ENCODE results near the gene DAPK1. TPM values are rescaled to one million over a fixed set of nuclear protein-coding genes. Genes with fewer than 3 reads are reported as not detected.

The DAPK1 gene
- total RNA-seq, 1 donor from 2014 or later: 3.6 TPM

DNA sequence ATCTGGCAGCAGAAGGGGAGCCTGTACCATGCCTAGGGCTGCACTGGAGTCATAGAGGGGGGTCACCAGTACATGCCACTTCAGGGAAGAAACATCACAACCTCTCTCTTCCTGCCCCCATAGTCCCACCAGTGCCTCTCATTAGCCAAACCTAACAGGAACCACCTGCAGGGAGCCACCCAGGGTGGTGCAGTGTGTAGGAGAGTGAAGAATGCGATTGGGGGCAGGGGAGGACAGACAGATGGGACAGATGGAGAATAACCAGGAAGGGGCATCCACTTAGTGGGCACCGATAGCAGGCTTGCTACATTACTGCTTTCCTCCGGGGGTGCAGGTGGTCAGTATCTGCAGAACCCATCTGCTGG is 19.2 kb downstream of the DAPK1 start:
- Mint-ChIP-seq H3K27ac (no peak overlapping the region), H3K36me3 (ENCODE audit: low read depth) (no peaks in the 10 kb centered on the region), H3K9me3 (no peaks in the 10 kb centered on the region), H3K4me3 (no peak overlapping the region), H3K27me3 (peaks cover 5% of the 10 kb centered on the region), H3K4me1 (no peaks in the 10 kb centered on the region)
- DNase-seq: no peak
- intact Hi-C loops (cut with micrococcal nuclease): no loop called here

DNA sequence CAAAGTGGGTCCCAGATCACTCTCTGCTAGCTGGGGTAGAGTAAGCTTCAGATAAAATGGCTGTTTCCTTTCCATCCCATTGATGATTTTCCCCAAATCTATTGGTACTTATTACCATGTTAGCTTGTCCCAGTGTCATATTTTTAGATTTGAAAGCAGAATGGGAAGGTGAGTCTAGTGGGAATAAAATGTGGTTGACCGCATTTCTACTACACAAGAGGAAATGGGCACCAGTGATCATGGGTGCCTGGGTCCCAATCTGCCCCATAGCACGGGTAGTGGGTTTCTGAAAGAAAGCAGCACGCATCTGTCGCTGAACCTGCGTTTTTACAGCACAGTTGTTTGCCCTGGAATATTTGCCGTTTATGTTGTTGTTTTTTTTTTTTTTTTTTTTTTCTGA is 20.1 kb downstream of the DAPK1 start:
- Mint-ChIP-seq H3K27ac (no peak overlapping the region), H3K36me3 (ENCODE audit: low read depth) (no peaks in the 10 kb centered on the region), H3K4me3 (no peak overlapping the region), H3K9me3 (no peaks in the 10 kb centered on the region), H3K4me1 (no peaks in the 10 kb centered on the region), H3K27me3 (peaks cover 5% of the 10 kb centered on the region)
- intact Hi-C loops (cut with micrococcal nuclease): no loop called here
- no peak for DNase-seq

DNA sequence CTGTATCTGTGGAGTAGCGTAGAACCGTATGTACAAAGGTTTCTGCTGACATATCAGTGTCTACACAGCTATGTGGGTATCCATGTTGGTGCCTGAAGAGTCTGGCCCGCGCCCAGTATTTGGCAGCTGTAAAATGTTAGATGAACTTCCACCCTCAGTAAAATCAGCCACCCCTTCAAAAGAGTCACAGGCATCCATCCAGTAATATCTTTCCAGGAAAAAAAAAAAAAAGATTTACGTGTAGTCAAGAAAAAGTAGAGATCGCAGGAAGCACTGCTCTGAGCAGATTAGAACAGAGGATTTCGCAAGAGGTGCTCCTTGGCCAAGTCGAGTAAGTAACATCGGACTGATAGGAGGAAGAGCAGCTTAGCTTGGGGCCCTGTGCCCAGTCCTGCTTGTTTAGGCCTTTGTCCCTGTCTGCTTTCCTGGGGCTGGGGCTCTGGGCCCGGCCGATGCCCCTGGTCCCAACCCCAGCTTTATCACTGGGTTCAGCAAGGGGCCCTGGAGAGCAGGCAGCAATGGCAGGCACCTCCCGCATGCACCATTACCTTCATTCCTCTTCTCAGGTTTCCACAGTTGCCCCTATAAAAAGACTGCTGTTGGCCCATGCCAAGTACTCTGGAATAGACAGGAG is 21.2 kb downstream of the DAPK1 start:
- intact Hi-C loops (cut with micrococcal nuclease): no loop called here
- H3K4me3 Mint-ChIP-seq: no peak overlapping the region
- H3K27me3 Mint-ChIP-seq: peaks cover 7% of the 10 kb centered on the region
- no peak overlapping the region for H3K27ac Mint-ChIP-seq
- H3K4me1 Mint-ChIP-seq: no peaks in the 10 kb centered on the region
- DNase-seq: no peak
- H3K36me3 Mint-ChIP-seq (ENCODE audit: low read depth): no peaks in the 10 kb centered on the region
- no peaks in the 10 kb centered on the region for H3K9me3 Mint-ChIP-seq

DNA sequence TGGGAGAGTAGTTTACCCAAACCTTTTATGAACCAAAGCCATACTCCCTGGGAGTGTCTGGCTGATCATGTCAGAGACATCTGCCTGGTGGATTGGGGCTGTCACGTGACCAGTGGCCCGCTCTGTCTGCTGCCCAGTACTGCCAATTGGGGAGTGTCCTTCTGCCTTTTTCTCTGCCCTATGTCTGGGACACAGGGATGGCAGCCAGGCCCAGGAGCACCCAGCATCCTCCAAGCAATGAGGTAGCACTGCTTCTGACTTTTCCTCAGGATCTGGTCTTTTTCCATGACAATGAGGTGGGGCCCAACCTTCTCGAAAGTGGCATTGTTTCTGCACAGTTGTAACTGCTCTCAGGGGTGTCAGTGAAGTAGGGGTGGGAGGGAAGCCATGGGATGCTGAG is 21.8 kb downstream of the DAPK1 start:
- H3K4me1 Mint-ChIP-seq: no peaks in the 10 kb centered on the region
- H3K4me3 Mint-ChIP-seq: no peak overlapping the region
- intact Hi-C loops (cut with micrococcal nuclease): no loop called here
- no peak overlapping the region for H3K27ac Mint-ChIP-seq
- no peak for DNase-seq
- H3K27me3 Mint-ChIP-seq: peaks cover 6% of the 10 kb centered on the region
- H3K9me3 Mint-ChIP-seq: no peaks in the 10 kb centered on the region
- no peaks in the 10 kb centered on the region for H3K36me3 Mint-ChIP-seq (ENCODE audit: low read depth)

DNA sequence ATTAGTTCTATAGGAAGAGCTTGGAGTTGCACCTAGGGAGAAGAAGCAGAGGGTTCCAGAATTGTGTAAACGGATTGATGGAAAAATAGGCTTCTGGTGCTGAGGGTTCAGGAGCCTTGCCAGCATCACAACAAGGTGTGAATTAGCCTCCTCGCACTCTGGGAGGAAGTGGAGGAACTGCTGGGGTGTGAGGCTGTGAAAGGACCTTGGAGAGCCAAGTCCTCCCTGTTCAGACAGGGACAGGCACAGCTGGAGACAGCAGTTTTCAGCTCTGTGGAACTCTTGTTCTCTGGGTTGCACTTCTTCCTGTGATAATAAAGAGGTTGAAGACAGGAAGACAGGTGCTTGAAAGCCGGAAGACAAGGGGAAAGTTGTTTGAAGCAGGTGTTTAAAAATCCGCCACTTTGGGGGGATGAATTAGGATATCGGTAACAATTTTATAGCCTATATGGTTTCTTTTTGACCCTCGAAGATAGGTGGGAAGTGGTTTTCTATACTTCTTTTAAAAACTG is 22.6 kb downstream of the DAPK1 start:
- intact Hi-C loops (cut with micrococcal nuclease): no loop called here
- no peak for DNase-seq
- Mint-ChIP-seq H3K4me3 (no peak overlapping the region), H3K27me3 (peaks cover 5% of the 10 kb centered on the region), H3K27ac (no peak overlapping the region), H3K9me3 (no peaks in the 10 kb centered on the region), H3K36me3 (ENCODE audit: low read depth) (no peaks in the 10 kb centered on the region), H3K4me1 (no peaks in the 10 kb centered on the region)

DNA sequence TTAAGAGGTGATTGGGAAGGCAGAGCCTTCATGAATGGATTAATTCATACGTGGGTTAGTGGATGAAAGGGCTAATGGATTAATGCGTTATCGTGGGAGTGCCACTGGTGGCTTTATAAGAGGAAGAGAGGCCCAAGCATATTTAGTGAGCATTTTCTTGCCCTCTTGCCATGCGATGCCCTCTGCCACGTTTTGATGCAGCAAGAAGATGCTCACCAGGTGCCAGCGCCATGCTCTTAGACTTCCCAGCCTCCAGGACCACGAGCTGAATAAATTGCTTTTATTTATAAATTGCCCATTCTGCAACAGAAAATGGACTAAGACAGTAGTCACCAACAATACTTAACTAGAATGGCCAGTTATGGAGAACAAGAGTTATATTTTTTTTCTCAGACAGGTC is 24.2 kb downstream of the DAPK1 start:
- H3K4me3 Mint-ChIP-seq: no peak overlapping the region
- no peak for DNase-seq
- intact Hi-C loops (cut with micrococcal nuclease): no loop called here
- H3K36me3 Mint-ChIP-seq (ENCODE audit: low read depth): no peaks in the 10 kb centered on the region
- H3K27ac Mint-ChIP-seq: no peak overlapping the region
- no peaks in the 10 kb centered on the region for H3K9me3 Mint-ChIP-seq
- peaks cover 5% of the 10 kb centered on the region for H3K27me3 Mint-ChIP-seq
- no peaks in the 10 kb centered on the region for H3K4me1 Mint-ChIP-seq

DNA sequence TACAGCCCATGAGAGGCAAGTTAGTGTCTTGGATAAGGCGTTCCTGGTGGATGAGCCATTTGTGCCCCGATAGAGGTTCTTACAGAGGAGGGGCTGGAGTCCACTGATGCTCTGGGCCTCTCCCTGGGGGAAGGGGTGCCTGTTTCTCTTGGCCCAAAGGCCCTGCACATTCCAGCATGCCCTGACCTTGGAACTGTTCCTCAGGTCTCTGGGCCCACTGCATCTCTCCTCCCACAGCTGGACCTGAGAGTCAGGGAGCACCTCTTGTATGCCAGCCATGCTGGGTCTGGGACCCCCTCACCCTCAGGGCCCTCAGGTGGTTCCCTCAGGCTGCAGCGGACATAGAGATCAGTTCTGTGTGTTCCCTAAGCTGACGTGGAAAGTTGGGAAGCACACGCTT is 26.4 kb downstream of the DAPK1 start:
- intact Hi-C loops (cut with micrococcal nuclease): no loop called here
- no peak for DNase-seq
- Mint-ChIP-seq H3K4me1 (no peaks in the 10 kb centered on the region), H3K4me3 (no peak overlapping the region), H3K9me3 (no peaks in the 10 kb centered on the region), H3K36me3 (ENCODE audit: low read depth) (no peaks in the 10 kb centered on the region), H3K27me3 (peaks cover 5% of the 10 kb centered on the region), H3K27ac (no peak overlapping the region)

DNA sequence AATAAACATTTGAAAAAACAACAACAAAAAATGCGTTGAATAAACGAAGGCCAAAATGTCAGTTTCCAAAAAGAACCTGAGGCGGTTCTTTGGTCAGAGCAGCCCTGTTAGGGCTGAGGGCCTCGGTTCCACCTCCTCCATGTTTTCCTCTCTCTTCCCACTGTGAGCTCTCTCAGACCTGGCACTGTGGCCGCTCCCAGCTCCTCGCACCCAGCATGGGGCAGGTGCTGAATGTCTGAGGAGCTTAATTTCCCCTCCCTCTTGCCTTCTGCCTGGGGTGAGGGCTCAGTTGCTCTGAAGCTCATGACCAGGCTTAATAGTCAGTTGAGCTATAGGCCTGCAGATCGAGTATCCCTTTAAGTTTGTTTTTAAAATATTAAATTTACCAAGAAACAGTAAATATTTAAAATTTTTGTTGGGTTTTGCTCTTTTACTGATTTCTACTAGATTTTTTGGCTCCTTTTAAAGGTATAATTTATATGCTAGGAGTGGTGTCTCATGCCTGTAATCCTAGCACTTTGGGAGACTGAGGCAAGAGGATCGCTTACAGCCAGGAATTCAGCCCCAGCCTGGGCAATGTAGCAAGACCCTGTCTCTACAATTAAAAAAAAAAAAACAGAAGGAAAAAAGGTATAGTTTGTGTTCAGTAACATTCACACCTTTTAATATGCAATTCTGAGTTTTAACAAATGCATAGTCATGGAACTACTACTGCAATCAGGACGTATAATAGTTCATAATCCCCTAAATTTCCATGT is 28.1 kb downstream of the DAPK1 start:
- H3K36me3 Mint-ChIP-seq (ENCODE audit: low read depth): no peaks in the 10 kb centered on the region
- no peak overlapping the region for H3K4me3 Mint-ChIP-seq
- no peak for DNase-seq
- intact Hi-C loops (cut with micrococcal nuclease): no loop called here
- no peak overlapping the region for H3K27ac Mint-ChIP-seq
- peaks cover 5% of the 10 kb centered on the region for H3K27me3 Mint-ChIP-seq
- no peaks in the 10 kb centered on the region for H3K4me1 Mint-ChIP-seq
- H3K9me3 Mint-ChIP-seq: no peaks in the 10 kb centered on the region

DNA sequence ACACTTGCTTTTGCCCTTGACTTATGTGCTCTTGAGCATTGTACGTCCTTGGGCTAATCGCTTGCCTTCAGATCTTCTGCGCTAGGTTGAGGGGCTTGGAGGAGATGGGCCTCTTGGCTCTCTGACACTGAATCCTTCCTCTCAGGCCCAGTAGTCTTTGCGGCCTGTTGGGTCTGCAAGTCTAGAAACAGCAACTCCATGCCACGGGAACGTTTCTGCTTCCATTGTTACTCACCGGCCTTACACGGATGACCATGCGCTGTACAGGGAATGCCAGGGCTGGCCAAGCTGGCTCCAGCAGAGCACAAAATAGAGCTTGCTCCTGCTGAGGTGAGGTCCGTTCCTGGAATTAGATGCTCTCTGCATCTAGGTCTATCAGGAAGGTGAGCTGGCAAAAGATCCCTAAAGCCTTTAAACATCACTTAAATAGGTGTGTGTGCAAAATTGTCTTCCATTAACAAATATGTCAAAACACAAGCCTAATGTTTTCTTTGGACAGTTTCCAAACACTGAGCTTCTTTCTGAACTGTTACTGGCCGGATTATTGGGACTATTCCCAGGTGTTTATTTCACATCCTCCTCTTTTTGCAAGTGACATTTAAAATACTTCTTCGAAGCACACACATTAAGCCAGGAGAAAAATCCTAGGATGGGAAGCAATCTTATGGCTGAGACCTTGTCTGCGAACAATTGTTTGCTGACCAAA is 29.7 kb downstream of the DAPK1 start:
- no peak for DNase-seq
- H3K36me3 Mint-ChIP-seq (ENCODE audit: low read depth): no peaks in the 10 kb centered on the region
- peaks cover 2% of the 10 kb centered on the region for H3K27me3 Mint-ChIP-seq
- no peak overlapping the region for H3K4me3 Mint-ChIP-seq
- H3K9me3 Mint-ChIP-seq: no peaks in the 10 kb centered on the region
- intact Hi-C loops (cut with micrococcal nuclease): no loop called here
- H3K27ac Mint-ChIP-seq: no peak overlapping the region
- H3K4me1 Mint-ChIP-seq: no peaks in the 10 kb centered on the region

DNA sequence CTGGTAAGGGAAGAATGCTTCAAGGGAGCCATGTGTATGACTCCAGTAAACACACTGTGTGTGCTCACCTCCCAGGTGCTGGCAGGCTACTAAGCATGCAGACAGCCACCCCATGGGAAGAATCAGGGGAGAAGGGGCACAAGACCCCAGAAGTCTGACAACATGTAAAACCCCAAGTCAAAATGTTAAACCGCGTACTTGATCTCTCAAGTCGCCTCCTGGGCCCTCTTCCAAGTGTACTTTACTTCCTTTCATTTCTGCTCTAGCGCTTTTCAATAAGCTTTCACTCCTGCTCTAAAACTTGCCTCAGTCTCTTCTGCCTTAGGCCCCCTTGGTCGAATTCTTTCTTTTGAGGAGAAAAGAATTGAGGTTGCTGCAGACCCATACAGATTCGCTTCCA is 31.3 kb downstream of the DAPK1 start:
- H3K4me1 Mint-ChIP-seq: no peaks in the 10 kb centered on the region

DNA sequence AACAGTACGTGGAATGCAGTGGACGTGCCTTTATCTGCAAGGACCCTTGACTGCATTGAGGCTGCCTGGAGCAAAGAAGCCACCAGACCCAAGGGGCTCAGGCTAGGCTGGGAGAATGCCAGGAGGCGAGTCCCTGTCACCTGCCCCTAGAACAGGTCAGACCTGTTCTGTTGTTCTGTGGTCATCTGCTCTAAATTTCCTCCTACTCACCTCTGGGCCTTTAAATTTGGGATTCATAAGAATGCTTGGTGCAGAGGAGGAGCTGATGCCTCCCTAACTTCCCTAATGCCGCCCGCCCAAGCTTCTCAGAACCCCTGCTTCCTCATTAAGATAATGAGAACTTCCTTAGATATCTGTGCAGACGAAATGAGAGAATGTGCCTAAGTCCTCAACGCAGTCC is 32.0 kb downstream of the DAPK1 start:
- H3K4me1 Mint-ChIP-seq: no peaks in the 10 kb centered on the region
- intact Hi-C loops (cut with micrococcal nuclease): no loop called here

More for the DNA sequence above, 31.3 kb downstream of the DAPK1 start:
- DNase-seq: no peak
- H3K27me3 Mint-ChIP-seq: no peaks in the 10 kb centered on the region
- intact Hi-C loops (cut with micrococcal nuclease): no loop called here
- H3K9me3 Mint-ChIP-seq: no peaks in the 10 kb centered on the region
- no peak overlapping the region for H3K4me3 Mint-ChIP-seq
- no peak overlapping the region for H3K27ac Mint-ChIP-seq
- no peaks in the 10 kb centered on the region for H3K36me3 Mint-ChIP-seq (ENCODE audit: low read depth)

DNA sequence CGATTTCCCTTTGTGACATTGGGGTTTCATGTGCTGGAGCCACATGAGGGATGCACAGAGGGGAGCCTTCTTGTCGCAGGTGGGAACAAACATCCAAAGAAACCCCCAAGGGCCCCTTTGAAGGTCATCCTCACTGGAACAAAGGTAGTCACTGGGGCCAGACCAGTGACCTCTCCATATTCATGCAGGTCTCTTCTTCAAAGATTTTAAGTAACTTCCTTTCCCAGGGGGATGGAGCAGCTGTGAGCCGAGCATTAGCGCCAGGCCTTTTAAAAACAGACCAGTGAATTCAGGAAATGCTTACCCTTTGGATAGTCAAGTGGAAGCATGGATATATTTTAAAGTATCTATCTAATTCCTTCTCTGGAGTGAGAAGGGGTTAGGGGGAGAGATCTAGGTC is 33.0 kb downstream of the DAPK1 start:
- H3K27ac Mint-ChIP-seq: no peak overlapping the region
- no peaks in the 10 kb centered on the region for H3K27me3 Mint-ChIP-seq
- intact Hi-C loops (cut with micrococcal nuclease): no loop called here

More for the DNA sequence above, 32.0 kb downstream of the DAPK1 start:
- Mint-ChIP-seq H3K27me3 (no peaks in the 10 kb centered on the region), H3K36me3 (ENCODE audit: low read depth) (no peaks in the 10 kb centered on the region), H3K9me3 (no peaks in the 10 kb centered on the region), H3K4me3 (no peak overlapping the region), H3K27ac (no peak overlapping the region)
- DNase-seq: no peak

DNA sequence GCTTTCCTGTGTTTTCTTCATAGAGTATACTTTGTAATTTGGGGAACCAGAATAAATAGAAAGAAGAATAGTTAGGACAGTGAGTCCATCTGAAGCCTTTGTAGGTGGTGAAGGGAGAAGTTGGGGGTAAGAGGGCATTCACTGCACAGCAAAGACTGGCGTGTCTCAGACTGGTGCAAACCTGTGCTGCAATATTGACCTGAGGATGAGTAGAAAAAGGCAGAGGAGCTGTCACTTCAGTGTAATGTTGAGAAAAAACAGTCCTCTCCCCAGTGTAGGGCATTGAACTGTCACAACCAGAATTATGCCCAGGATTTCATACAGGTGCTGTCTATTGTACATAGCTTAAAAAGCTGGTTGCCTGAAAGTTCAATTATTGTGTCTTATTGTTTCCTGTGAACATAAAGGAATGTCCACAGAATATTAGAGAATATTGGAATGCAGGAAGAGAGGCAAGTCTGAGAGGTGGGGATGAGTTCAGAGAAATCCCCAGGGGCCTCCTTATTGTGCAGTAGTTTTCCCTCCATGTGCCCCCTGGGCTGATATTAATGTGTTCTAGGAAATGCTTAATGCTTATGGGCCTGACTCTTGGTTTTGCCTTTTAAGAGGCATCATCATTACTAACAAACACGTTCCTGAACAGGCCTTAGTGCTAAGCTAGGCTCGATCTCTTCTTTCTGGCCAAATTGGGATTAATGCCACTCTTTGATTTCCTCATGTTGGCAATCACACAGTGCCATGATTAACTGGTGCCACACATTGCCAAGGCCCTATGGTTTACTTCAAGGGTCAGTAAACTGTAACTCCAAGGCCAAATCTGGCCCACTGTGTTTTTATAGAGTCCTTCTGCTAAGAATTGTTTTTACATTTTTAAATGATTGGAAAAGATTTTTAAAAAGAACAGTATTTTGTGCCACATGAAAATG is 34.0 kb downstream of the DAPK1 start:
- intact Hi-C loops (cut with micrococcal nuclease): no loop called here

More for the DNA sequence above, 33.0 kb downstream of the DAPK1 start:
- H3K36me3 Mint-ChIP-seq (ENCODE audit: low read depth): no peaks in the 10 kb centered on the region
- H3K4me1 Mint-ChIP-seq: peaks cover 1% of the 10 kb centered on the region
- no peaks in the 10 kb centered on the region for H3K9me3 Mint-ChIP-seq
- no peak for DNase-seq
- no peak overlapping the region for H3K4me3 Mint-ChIP-seq

More for the DNA sequence above, 34.0 kb downstream of the DAPK1 start:
- H3K36me3 Mint-ChIP-seq (ENCODE audit: low read depth): no peaks in the 10 kb centered on the region
- no peaks in the 10 kb centered on the region for H3K9me3 Mint-ChIP-seq
- no peak overlapping the region for H3K4me3 Mint-ChIP-seq
- H3K27me3 Mint-ChIP-seq: no peaks in the 10 kb centered on the region
- no peak for DNase-seq
- peaks cover 5% of the 10 kb centered on the region for H3K4me1 Mint-ChIP-seq
- H3K27ac Mint-ChIP-seq: no peak overlapping the region
